Astrocyte (in vitro differentiated cells and primary cell): Measurements from ENCODE around the gene PRSS1.

Experiments used
- EZH2 ChIP-seq: IDR thresholded peaks from 2 replicates; pipeline ENCODE4 v1.6.1; 2012; ENCODE audit warnings: mild to moderate bottlenecking, low read length, inconsistent platforms; ENCODE audit not compliant: insufficient read depth
- TF ChIP-seq, protein P1 (sequence below): IDR thresholded peaks from 2 replicates; pipeline ENCODE4 v1.5.1; 2011; ENCODE audit warnings: low read depth, mild to moderate bottlenecking, inconsistent platforms, low read length, moderate library complexity; ENCODE audit not compliant: insufficient read depth

GRCh38 chr7:142802301-142802700 lies 53.0 kb downstream of the PRSS1 start:
- TF ChIP-seq, protein P1, sequence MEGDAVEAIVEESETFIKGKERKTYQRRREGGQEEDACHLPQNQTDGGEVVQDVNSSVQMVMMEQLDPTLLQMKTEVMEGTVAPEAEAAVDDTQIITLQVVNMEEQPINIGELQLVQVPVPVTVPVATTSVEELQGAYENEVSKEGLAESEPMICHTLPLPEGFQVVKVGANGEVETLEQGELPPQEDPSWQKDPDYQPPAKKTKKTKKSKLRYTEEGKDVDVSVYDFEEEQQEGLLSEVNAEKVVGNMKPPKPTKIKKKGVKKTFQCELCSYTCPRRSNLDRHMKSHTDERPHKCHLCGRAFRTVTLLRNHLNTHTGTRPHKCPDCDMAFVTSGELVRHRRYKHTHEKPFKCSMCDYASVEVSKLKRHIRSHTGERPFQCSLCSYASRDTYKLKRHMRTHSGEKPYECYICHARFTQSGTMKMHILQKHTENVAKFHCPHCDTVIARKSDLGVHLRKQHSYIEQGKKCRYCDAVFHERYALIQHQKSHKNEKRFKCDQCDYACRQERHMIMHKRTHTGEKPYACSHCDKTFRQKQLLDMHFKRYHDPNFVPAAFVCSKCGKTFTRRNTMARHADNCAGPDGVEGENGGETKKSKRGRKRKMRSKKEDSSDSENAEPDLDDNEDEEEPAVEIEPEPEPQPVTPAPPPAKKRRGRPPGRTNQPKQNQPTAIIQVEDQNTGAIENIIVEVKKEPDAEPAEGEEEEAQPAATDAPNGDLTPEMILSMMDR, result no peak
- TF ChIP-seq EZH2, result no peak
